Left hindlimb (tissue), 1 donor: ENCODE results near the gene SBSN.

Source experiments
- DNase-seq: peaks from one replicate; pipeline ENCODE4 v3.0.0-alpha.2; 2018

The SBSN gene

GRCh38 chr19:35528218-35529038 lies at the start of gene SBSN:
SBSN (minus strand) TSS chr19:35528311; CDS start chr19:35528281, 30 bp downstream.
- no peak for DNase-seq

GRCh38 chr19:35571406-35571965 lies 43.4 kb upstream of the SBSN start:
- DNase-seq: no peak

- no peak for DNase-seq
Measured at GRCh38 chr19:35569281-35569781, 41.2 kb upstream of the SBSN start.

GRCh38 chr19:35566738-35567137 lies 38.6 kb upstream of the SBSN start:
- DNase-seq: no peak

GRCh38 chr19:35565016-35565856 lies 37.1 kb upstream of the SBSN start:
- DNase-seq: no peak

- DNase-seq: no peak
Measured at GRCh38 chr19:35563207-35563829, 35.2 kb upstream of the SBSN start, which contains the start of gene ATP4A. ATP4A (minus strand) TSS chr19:35563658; CDS start chr19:35563629, 29 bp downstream.

- DNase-seq: no peak
Measured at GRCh38 chr19:35562776-35563175, 34.7 kb upstream of the SBSN start.

- DNase-seq: no peak
Measured at GRCh38 chr19:35562336-35562735, 34.2 kb upstream of the SBSN start.

- DNase-seq: no peak
Measured at GRCh38 chr19:35561436-35561835, 33.3 kb upstream of the SBSN start.

GRCh38 chr19:35560677-35561076 lies 32.6 kb upstream of the SBSN start:
- DNase-seq: no peak

- DNase-seq: no peak
Measured at GRCh38 chr19:35560271-35560670, 32.2 kb upstream of the SBSN start.

- no peak for DNase-seq
Measured at GRCh38 chr19:35559781-35560180, 31.7 kb upstream of the SBSN start.

- DNase-seq: no peak
Measured at GRCh38 chr19:35559281-35559659, 31.2 kb upstream of the SBSN start.

- DNase-seq: no peak
Measured at GRCh38 chr19:35558400-35559280, 30.5 kb upstream of the SBSN start.

GRCh38 chr19:35557539-35558399 lies 29.7 kb upstream of the SBSN start:
- DNase-seq: peak; percentile 62

GRCh38 chr19:35556846-35557538 lies 28.9 kb upstream of the SBSN start:
- DNase-seq: no peak

GRCh38 chr19:35556025-35556590 lies 28.0 kb upstream of the SBSN start:
- DNase-seq: no peak

GRCh38 chr19:35555301-35556005 lies 27.3 kb upstream of the SBSN start:
- no peak for DNase-seq

- DNase-seq: no peak
Measured at GRCh38 chr19:35554076-35554475, 26.0 kb upstream of the SBSN start.
